WI38 (cell line): ENCODE measurements around the gene LIPI.
"Not testable (repeated sequence)": the region's sequence is repeated elsewhere in the genome, so short reads cannot be mapped to it uniquely, and the experiment has no call there.

ENCODE experiments used
- H3K4me3 ChIP-seq: 2 replicates; pipeline ENCODE4 v1.5.1; 2011; ENCODE audit warnings: low read depth, mild to moderate bottlenecking, control low read depth, low read length
- TF ChIP-seq, protein P1 (sequence below): IDR thresholded peaks from 2 replicates; pipeline ENCODE4 v1.5.1; 2012; ENCODE audit warnings: low read depth, mild to moderate bottlenecking, control low read depth, low read length

LIPI gene

DNA sequence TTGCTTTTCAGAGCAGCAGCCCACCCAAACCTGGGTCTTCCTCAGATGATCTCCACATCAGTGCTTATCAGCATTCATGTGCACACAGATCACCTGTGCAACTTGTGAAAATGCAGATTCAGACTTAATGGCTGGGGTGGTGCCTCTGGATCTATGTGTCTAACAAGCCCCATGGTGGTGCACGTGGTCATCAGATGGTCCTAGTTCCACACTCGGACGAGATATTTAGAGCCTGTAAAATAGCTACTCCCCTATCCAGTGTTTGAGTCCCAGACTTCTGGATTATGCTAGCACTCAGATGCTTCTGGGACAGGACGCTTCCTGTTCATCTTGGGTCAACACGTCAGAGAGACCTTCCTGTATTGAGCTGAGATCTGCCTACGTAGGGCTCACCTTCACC is 114.2 kb downstream of the LIPI start:
- TF ChIP-seq, protein P1, sequence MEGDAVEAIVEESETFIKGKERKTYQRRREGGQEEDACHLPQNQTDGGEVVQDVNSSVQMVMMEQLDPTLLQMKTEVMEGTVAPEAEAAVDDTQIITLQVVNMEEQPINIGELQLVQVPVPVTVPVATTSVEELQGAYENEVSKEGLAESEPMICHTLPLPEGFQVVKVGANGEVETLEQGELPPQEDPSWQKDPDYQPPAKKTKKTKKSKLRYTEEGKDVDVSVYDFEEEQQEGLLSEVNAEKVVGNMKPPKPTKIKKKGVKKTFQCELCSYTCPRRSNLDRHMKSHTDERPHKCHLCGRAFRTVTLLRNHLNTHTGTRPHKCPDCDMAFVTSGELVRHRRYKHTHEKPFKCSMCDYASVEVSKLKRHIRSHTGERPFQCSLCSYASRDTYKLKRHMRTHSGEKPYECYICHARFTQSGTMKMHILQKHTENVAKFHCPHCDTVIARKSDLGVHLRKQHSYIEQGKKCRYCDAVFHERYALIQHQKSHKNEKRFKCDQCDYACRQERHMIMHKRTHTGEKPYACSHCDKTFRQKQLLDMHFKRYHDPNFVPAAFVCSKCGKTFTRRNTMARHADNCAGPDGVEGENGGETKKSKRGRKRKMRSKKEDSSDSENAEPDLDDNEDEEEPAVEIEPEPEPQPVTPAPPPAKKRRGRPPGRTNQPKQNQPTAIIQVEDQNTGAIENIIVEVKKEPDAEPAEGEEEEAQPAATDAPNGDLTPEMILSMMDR, result no peak

DNA sequence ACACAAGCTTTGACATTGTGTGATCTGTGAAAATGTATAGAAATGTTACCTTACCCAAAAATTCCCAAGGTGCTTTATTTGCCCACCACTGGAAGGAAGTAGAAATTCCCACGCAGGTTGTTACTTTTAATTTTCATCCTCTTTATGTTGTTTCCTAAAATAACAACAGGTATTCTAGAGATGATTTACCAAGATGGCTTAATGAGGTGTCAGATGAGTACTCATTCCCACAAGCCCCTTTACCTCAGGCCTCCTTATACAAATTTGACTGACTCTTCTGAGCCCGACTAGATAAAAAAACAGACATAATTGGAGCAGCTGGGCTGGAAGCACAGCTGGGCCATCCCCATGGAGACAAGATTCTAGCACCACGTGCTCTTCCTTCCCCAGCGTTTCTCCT is 114.6 kb downstream of the LIPI start:
- no peak overlapping the region for H3K4me3 ChIP-seq
- TF ChIP-seq, protein P1, result no peak

More for the DNA sequence above, 114.2 kb downstream of the LIPI start:
- no peak overlapping the region for H3K4me3 ChIP-seq

DNA sequence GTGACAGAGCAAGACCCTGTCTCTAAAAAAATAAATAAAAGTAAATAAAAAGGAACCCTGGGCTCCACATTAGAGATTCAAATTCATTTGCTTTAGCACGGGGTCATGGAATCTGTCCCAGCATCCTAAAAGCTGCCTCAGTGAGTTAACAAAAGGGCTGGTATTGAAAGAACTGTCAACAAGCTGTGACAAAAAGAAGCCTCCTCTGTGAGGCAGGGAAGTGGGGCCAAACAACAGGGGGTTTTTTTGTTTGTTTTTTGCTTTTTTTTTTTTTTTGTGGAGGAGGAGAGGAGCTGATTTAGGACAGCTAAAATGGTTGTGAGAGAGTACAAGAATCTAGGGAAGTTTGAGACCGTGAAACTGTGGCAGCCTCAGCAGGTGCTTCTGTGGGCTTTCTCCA is 115.7 kb downstream of the LIPI start:
- TF ChIP-seq, protein P1, result no peak
- H3K4me3 ChIP-seq, result no peak overlapping the region

DNA sequence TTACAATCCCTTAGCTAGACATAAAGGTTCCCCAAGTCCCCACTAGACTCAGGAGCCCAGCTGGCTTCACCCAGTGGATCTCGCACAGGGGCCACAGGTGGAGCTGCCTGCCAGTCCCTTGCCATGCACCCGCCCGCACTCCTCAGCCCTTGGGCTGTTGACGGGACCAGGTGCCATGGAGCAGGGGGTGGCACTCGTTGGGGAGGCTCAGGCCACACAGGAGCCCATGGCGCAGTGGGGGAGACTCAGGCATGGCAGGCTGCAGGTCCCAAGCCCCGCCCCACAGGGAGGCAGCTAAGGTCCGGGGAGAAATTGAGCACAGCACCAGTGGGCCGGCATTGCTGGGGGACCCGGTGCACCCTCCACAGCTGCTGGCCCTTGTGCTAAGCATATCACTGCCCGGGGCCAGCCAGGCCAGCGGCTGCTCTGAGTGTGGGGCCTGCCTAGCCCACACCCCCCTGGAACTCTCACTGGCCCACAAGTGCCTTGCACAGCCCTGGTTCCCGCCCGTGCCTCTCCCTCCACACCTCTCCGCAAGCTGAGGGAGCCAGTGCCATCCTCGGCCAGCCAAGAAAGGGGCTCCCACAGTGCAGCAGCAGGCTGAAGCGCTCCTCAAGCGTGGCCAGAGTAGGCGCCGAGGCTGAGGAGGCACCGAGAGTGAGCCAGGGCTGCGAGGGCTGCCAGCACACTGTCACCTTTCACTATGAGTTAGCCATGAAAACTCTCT is 117.8 kb downstream of the LIPI start:
- TF ChIP-seq, protein P1, result no peak
- H3K4me3 ChIP-seq, result no peak overlapping the region

DNA sequence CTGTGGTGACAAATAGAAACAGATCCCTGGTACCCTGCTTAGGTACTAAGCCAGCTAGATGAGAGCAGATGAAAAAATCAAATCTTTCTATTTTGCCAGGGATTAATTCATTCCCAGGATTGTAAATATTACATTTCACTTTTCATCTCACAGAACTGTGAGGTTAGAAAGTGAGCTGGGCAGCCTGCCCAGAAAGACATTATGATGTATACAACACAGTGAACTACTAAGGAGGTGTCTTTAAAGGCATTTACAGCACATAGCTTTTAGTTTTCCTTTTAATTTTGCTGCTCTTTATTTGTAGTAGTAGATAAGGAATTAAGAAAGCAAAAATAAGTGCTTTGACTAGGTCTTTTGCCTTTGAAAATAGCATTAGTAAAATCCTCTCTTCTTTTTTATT is 120.6 kb downstream of the LIPI start:
- not testable (repeated sequence) for H3K4me3 ChIP-seq

DNA sequence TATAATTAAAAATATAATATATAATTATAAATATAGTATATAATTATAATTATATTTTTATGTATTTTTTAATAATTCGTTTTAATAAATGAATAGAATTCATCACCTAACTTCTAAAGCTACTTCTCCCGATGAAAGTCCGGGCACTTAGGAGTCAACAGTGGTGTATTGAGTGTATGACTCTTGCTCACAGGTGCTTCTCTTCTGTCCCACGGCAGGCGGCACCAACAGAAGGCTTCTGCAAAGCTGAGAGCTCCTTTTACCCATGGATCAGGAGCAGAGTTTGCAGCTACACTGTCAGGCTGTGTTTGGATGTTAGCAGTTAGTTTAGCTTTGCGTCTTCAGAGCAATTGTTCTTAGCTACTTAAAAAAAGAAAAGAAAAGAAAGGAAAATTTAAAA is 122.4 kb downstream of the LIPI start:
- TF ChIP-seq, protein P1, result no peak
- H3K4me3 ChIP-seq, result no peak overlapping the region

DNA sequence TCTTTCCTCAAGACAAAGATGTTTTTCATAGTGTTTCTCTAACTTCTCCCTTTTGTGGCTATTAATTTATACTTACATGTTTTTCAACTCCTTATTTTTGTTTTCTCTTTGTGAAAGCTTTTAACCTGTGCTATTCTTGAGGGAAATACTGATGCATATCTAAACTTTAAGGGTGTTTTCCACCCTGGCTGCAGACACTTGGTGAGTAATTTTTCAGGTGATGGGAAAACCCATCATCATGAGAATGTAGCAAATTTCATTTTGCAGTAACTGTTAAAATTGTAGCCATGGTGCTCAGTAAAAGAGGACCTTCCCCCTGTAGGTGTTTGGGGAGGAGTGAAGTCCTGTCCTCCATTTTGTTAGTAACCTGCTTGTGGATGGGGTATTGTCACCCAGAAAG is 124.2 kb downstream of the LIPI start:
- H3K4me3 ChIP-seq, result no peak overlapping the region
- TF ChIP-seq, protein P1, result no peak

DNA sequence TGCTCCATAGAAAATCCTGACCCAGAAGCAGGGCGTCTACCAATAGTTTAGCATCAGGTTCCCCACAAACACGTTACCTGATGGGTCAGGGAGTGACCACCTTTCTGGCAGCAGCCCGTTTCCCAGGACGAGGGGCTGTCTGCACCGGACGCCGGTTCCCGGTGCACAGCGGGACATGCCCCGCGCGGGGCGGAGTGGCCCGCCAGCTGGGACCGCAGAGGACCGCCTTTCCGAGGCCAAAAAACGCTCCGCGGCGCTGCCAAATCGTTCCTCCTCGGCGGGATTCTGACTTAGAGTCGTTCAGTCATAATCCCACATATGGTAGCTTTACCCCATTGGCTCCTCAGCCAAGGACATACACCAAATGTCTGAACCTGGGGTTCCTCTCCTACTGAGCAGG is 126.1 kb downstream of the LIPI start:
- TF ChIP-seq, protein P1, result no peak
- no peak overlapping the region for H3K4me3 ChIP-seq
